Lung (tissue), 12 donors: ENCODE measurements around the gene GTF2IRD1. TPM values are rescaled to one million over a fixed set of nuclear protein-coding genes. Genes with fewer than 3 reads are reported as not detected.
"Not testable (repeated sequence)": the region's sequence is repeated elsewhere in the genome, so short reads cannot be mapped to it uniquely, and the experiment has no call there.

Experiments used
- ATAC-seq: fragments of 200-7000 bp; cut with Tn5 transposase; one replicate; pipeline ENCODE4 v1.9.1; 2020; ENCODE audit warnings: moderate number of reproducible peaks; ENCODE audit not compliant: insufficient read depth, low FRiP score
- DNase-seq, 3 donors: peaks; one replicate each; pipeline ENCODE4 v3.0.0-alpha.2; 2013 to 2017
- H3K27ac ChIP-seq, 2 donors: one replicate each; pipeline ENCODE4 v1.5.1; 2013; ENCODE audit warnings: mild to moderate bottlenecking in 2 of 2, moderate library complexity in 2 of 2, control low read depth in 1 of 2, inconsistent platforms in 1 of 2, low read depth in 1 of 2, low read length in 1 of 2
- H3K27me3 ChIP-seq, 3 donors: one replicate each; pipeline ENCODE4 v1.5.1; 2013; ENCODE audit warnings: low read length in 2 of 3; ENCODE audit not compliant: control insufficient read depth in 3 of 3, insufficient read depth in 3 of 3
- H3K36me3 ChIP-seq, 4 donors: one replicate each; pipeline ENCODE4 v1.5.1; 2013; ENCODE audit warnings: low read length in 4 of 4, mild to moderate bottlenecking in 1 of 4, moderate library complexity in 1 of 4; ENCODE audit not compliant: control insufficient read depth in 4 of 4, insufficient read depth in 4 of 4
- H3K4me1 ChIP-seq, 5 donors: one replicate each; pipeline ENCODE4 v1.5.1; 2013; ENCODE audit warnings: low read length in 5 of 5, mild to moderate bottlenecking in 2 of 5, moderate library complexity in 1 of 5; ENCODE audit not compliant: control insufficient read depth in 5 of 5, insufficient read depth in 5 of 5
- H3K4me3 ChIP-seq: one replicate; pipeline ENCODE4 v1.5.1; 2013; ENCODE audit warnings: mild to moderate bottlenecking, control low read depth, moderate library complexity
- H3K9ac ChIP-seq, 2 donors: one replicate each; pipeline ENCODE4 v1.5.1; 2013; ENCODE audit warnings: low read length in 2 of 2, control low read depth in 1 of 2; ENCODE audit not compliant: insufficient read depth in 1 of 2
- H3K9me3 ChIP-seq, 4 donors: one replicate each; pipeline ENCODE4 v1.5.1; 2013; ENCODE audit warnings: low read length in 3 of 4, mild to moderate bottlenecking in 1 of 4, moderate library complexity in 1 of 4; ENCODE audit not compliant: control insufficient read depth in 4 of 4, insufficient read depth in 3 of 4
- CTCF ChIP-seq: IDR thresholded peaks from 2 replicates; pipeline ENCODE4 v1.5.1; 2012; ENCODE audit warnings: mild to moderate bottlenecking; ENCODE audit errors: control extremely low read depth, extremely low read depth
- WGBS, 2 donors: extraction: QIAGEN DNeasy Blood & Tissue Kit; methylation state at CpG; one replicate each; pipeline ENCODE4 v1.1.7; 2013; 5-methylcytosine and 5-hydroxymethylcytosine counted together
- polyA plus RNA-seq, 2 donors: library from polyadenylated mRNA; stranded (reverse); fragments of 200-250 nt; gene quantifications; one replicate each; pipeline ENCODE4 v1.2.1, GENCODE V29; 2013
- total RNA-seq, 2 donors: library from RNA; depleted of rRNA in 1 of 2; stranded (reverse); fragments of >200 nt in 1 of 2; gene quantifications; one replicate each; pipeline ENCODE4 v1.2.1, GENCODE V29; 2014 to 2021
- donor health status: control.
- donor health status: control.
- donor health status: Bipolar disorder and iron deficiency.
- donor health status: healthy.
- donor health status: DM: yes; HTN: yes; CAD: no.

Gene GTF2IRD1
- total and polyA plus RNA-seq, 4 donors: 9.3 to 24.1 (median 17.2) TPM

- DNase-seq (no peak), ATAC-seq (no peak)
- H3K4me1 ChIP-seq: peaks cover 0 to 4% (median 0%) of the 10 kb centered on the region in 5 donors
- WGBS, 2 donors: 84 to 86% methylated on average over 10 of the region's 10 CpGs
- no peaks in the 10 kb centered on the region for H3K9me3 ChIP-seq
- H3K9ac ChIP-seq: no peak overlapping the region
- H3K36me3 ChIP-seq: no peaks in the 10 kb centered on the region
- TF ChIP-seq CTCF: no peak
- H3K4me3 ChIP-seq: no peak overlapping the region
- no peak overlapping the region for H3K27ac ChIP-seq
- H3K27me3 ChIP-seq: no peaks in the 10 kb centered on the region
Observed at GRCh38 chr7:74418538-74418937, 35.2 kb upstream of the GTF2IRD1 start.

- not testable (repeated sequence) for H3K36me3 ChIP-seq, DNase-seq, H3K4me3 ChIP-seq, H3K4me1 ChIP-seq, H3K9me3 ChIP-seq, H3K27ac ChIP-seq, ATAC-seq, H3K27me3 ChIP-seq, H3K9ac ChIP-seq
- WGBS, 2 donors: 54 to 56% methylated on average over 4 of the region's 4 CpGs
Observed at GRCh38 chr7:74419232-74419631, 34.5 kb upstream of the GTF2IRD1 start.

GRCh38 chr7:74420006-74420405 lies 33.7 kb upstream of the GTF2IRD1 start:
- ATAC-seq: no peak
- no peaks in the 10 kb centered on the region for H3K9me3 ChIP-seq
- WGBS, 2 donors: 77 to 83% methylated on average over 4 of the region's 4 CpGs

GRCh38 chr7:74424291-74424880 lies 29.3 kb upstream of the GTF2IRD1 start:
- TF ChIP-seq CTCF: no peak
- Histone ChIP-seq H3K4me3 (no peak overlapping the region), H3K27me3 (no peaks in the 10 kb centered on the region), H3K4me1 (peaks cover 0 to 4% (median 0%) of the 10 kb centered on the region in 5 donors), H3K36me3 (no peaks in the 10 kb centered on the region), H3K27ac (no peak overlapping the region), H3K9ac (no peak overlapping the region), H3K9me3 (no peaks in the 10 kb centered on the region)
- 90 to 94% methylated on average over 10 of the region's 10 CpGs for WGBS, 2 donors
- DNase-seq (no peak), ATAC-seq (no peak)

More at GRCh38 chr7:74420006-74420405, 33.7 kb upstream of the GTF2IRD1 start:
- no peak for DNase-seq
- Histone ChIP-seq H3K9ac (no peak overlapping the region), H3K27ac (no peak overlapping the region), H3K27me3 (no peaks in the 10 kb centered on the region), H3K4me1 (peaks cover 0 to 4% (median 0%) of the 10 kb centered on the region in 5 donors), H3K36me3 (no peaks in the 10 kb centered on the region), H3K4me3 (no peak overlapping the region)
- TF ChIP-seq CTCF: no peak
